Testis (tissue), 3 donors: ENCODE measurements around the gene MDFIC. TPM values are rescaled to one million over a fixed set of nuclear protein-coding genes. Genes with fewer than 3 reads are reported as not detected.

Experiments
- DNase-seq: peaks from one replicate; pipeline ENCODE4 v3.0.0-alpha.2; 2019
- H3K27ac ChIP-seq, 2 donors: fragments of 200-600 bp; sonication (generic); one replicate each; pipeline ENCODE4 v1.5.1; 2019
- H3K27me3 ChIP-seq: fragments of 200-600 bp; sonication (generic); one replicate; pipeline ENCODE4 v1.5.1; 2019
- H3K36me3 ChIP-seq: fragments of 200-600 bp; sonication (generic); one replicate; pipeline ENCODE4 v1.5.1; 2017; ENCODE audit warnings: low read depth; ENCODE audit errors: missing control alignments
- H3K4me1 ChIP-seq: fragments of 200-600 bp; sonication (generic); one replicate; pipeline ENCODE4 v1.5.1; 2019
- H3K4me3 ChIP-seq, 2 donors: fragments of 200-600 bp; sonication (generic); one replicate each; pipeline ENCODE4 v1.5.1; 2017 to 2019
- H3K9me3 ChIP-seq: fragments of 200-600 bp; sonication (generic); one replicate; pipeline ENCODE4 v1.5.1; 2017
- CTCF ChIP-seq, 3 experiments: fragments of 450-650 bp in 2 of 3; fragments of 200-600 bp in 1 of 3; sonication (generic) in 1 of 3; IDR thresholded peaks; one replicate each; pipeline ENCODE4 v1.5.1; 2016 to 2019; ENCODE audit warnings: antibody characterized with exemption in 3 of 3, mild to moderate bottlenecking in 2 of 3, moderate library complexity in 1 of 3
- POLR2A ChIP-seq: fragments of 450-650 bp; IDR thresholded peaks from one replicate; pipeline ENCODE4 v1.6.1; 2017; ENCODE audit warnings: antibody characterized with exemption, mild to moderate bottlenecking, moderate library complexity
- WGBS, 2 donors: methylation state at CpG; one replicate each; pipeline ENCODE4 v1.1.5; 2018; 5-methylcytosine and 5-hydroxymethylcytosine counted together
- intact Hi-C: fragments of 100-400 bp; cut with DNase I; formaldehyde crosslinking; loops from one replicate; pipeline ENCODE4 v1.15.1; 2023; ENCODE audit warnings: low total_unique reads
- polyA plus RNA-seq: library from polyadenylated mRNA; stranded (reverse); fragments of 350-450 nt; fragmentation: Illumina TruSeq; extraction: RNeasy Lipid Tissue Mini Kit (QIAGEN cat#74804); gene quantifications from one replicate; pipeline ENCODE4 v1.2.3, GENCODE V29; 2014; ENCODE audit warnings: low read depth, low replicate concordance; ENCODE audit not compliant: insufficient read depth
- total RNA-seq, 2 donors: library from RNA; depleted of rRNA; stranded (reverse); fragments of >200 nt; gene quantifications; one replicate each; pipeline ENCODE4 v1.2.3, GENCODE V29; 2016

MDFIC gene
- total and polyA plus RNA-seq, 3 donors from 2014 or later, result 5.8 to 7.6 (median 6.1) TPM

- intact Hi-C loops, result no loop called here
- H3K27me3 ChIP-seq, result no peaks in the 10 kb centered on the region
- 58 to 71% methylated on average over 3 of the region's 3 CpGs for WGBS, 2 donors
- H3K9me3 ChIP-seq, result no peaks in the 10 kb centered on the region
- H3K4me1 ChIP-seq, result no peaks in the 10 kb centered on the region
- TF ChIP-seq POLR2A (no peak), CTCF (IDR thresholded peaks at IDR 0.05) (no peak)
- no peak overlapping the region for H3K4me3 ChIP-seq
- no peaks in the 10 kb centered on the region for H3K36me3 ChIP-seq
- no peak overlapping the region for H3K27ac ChIP-seq
- no peak for DNase-seq
Observed at GRCh38 chr7:115058726-115059125, 136.8 kb downstream of the MDFIC start.

- Histone ChIP-seq H3K27ac (no peak overlapping the region), H3K4me1 (no peaks in the 10 kb centered on the region), H3K36me3 (no peaks in the 10 kb centered on the region), H3K9me3 (no peaks in the 10 kb centered on the region), H3K4me3 (no peak overlapping the region), H3K27me3 (no peaks in the 10 kb centered on the region)
- no peak for DNase-seq
- TF ChIP-seq POLR2A, result no peak
- TF ChIP-seq CTCF (IDR thresholded peaks at IDR 0.05), result no peak
- intact Hi-C loops, result no loop called here
Observed at GRCh38 chr7:115059321-115059720, 137.4 kb downstream of the MDFIC start.

- no peak for DNase-seq
- no peak overlapping the region for H3K27ac ChIP-seq
- 89 to 90% methylated on average over 5 of the region's 5 CpGs for WGBS, 2 donors
Observed at GRCh38 chr7:115060095-115060870, 138.4 kb downstream of the MDFIC start.

GRCh38 chr7:115066050-115066449 is 144.2 kb downstream of the MDFIC start:
- Histone ChIP-seq H3K4me3 (no peak overlapping the region), H3K27ac (no peak overlapping the region), H3K9me3 (no peaks in the 10 kb centered on the region), H3K27me3 (no peaks in the 10 kb centered on the region), H3K36me3 (no peaks in the 10 kb centered on the region), H3K4me1 (no peaks in the 10 kb centered on the region)
- no peak for DNase-seq
- intact Hi-C loops, result no loop called here
- TF ChIP-seq POLR2A, result no peak
- TF ChIP-seq CTCF (IDR thresholded peaks at IDR 0.05), result no peak
- WGBS, 2 donors, result 90 to 95% methylated on average over 2 of the region's 2 CpGs

More at GRCh38 chr7:115060095-115060870, 138.4 kb downstream of the MDFIC start:
- TF ChIP-seq POLR2A (no peak), CTCF (IDR thresholded peaks at IDR 0.05) (no peak)
- H3K4me3 ChIP-seq, result no peak overlapping the region
- H3K4me1 ChIP-seq, result no peaks in the 10 kb centered on the region
- H3K9me3 ChIP-seq, result no peaks in the 10 kb centered on the region
- intact Hi-C loops, result no loop called here
- H3K27me3 ChIP-seq, result no peaks in the 10 kb centered on the region
- no peaks in the 10 kb centered on the region for H3K36me3 ChIP-seq

- WGBS, 2 donors, result 84 to 88% methylated on average over 1 of the region's 1 CpG
- TF ChIP-seq POLR2A (no peak), CTCF (IDR thresholded peaks at IDR 0.05) (no peak)
Observed at GRCh38 chr7:115066634-115067033, 144.7 kb downstream of the MDFIC start.

More at GRCh38 chr7:115066634-115067033, 144.7 kb downstream of the MDFIC start:
- intact Hi-C loops, result no loop called here
- Histone ChIP-seq H3K27ac (no peak overlapping the region), H3K27me3 (no peaks in the 10 kb centered on the region), H3K4me3 (no peak overlapping the region), H3K36me3 (no peaks in the 10 kb centered on the region), H3K9me3 (no peaks in the 10 kb centered on the region), H3K4me1 (no peaks in the 10 kb centered on the region)
- no peak for DNase-seq
